HEK293 (cell line): ENCODE results near the gene TEX2.

Source experiments
- BCL6B ChIP-seq: fragments of 450-650 bp; formaldehyde crosslinking; IDR thresholded peaks from 2 replicates; pipeline ENCODE4 v1.5.1; 2017; ENCODE audit warnings: missing biosample characterization, missing genetic modification characterization
- GLIS2 ChIP-seq: fragments of 450-650 bp; formaldehyde crosslinking; IDR thresholded peaks from 2 replicates; pipeline ENCODE4 v1.5.1; 2016; ENCODE audit warnings: missing biosample characterization, missing genetic modification characterization
- HOXC10 ChIP-seq: sonication (generic); formaldehyde crosslinking; IDR thresholded peaks from 2 replicates; pipeline ENCODE4 v1.8.1; 2023; ENCODE audit warnings: mild to moderate bottlenecking, missing genetic modification reagents
- INSM2 ChIP-seq: fragments of 450-650 bp; formaldehyde crosslinking; IDR thresholded peaks from 2 replicates; pipeline ENCODE4 v1.5.1; 2016; ENCODE audit warnings: missing biosample characterization, missing genetic modification characterization
- KLF16 ChIP-seq: fragments of 450-650 bp; formaldehyde crosslinking; IDR thresholded peaks from 2 replicates; pipeline ENCODE4 v1.5.1; 2017; ENCODE audit warnings: missing biosample characterization, missing genetic modification characterization
- MEIS1 ChIP-seq: sonication (generic); formaldehyde crosslinking; IDR thresholded peaks from 2 replicates; pipeline ENCODE4 v1.8.1; 2022; ENCODE audit warnings: missing genetic modification reagents, mild to moderate bottlenecking, borderline replicate concordance
- MZF1 ChIP-seq: fragments of 450-650 bp; formaldehyde crosslinking; IDR thresholded peaks from 2 replicates; pipeline ENCODE4 v1.5.1; 2017; ENCODE audit warnings: missing biosample characterization, missing genetic modification characterization, borderline replicate concordance
- PRDM1 ChIP-seq: fragments of 450-650 bp; formaldehyde crosslinking; IDR thresholded peaks from 2 replicates; pipeline ENCODE4; 2016; ENCODE audit warnings: missing biosample characterization, missing genetic modification characterization
- SETDB1 ChIP-seq: IDR thresholded peaks from one replicate; pipeline ENCODE4 v1.6.1; 2017; ENCODE audit warnings: mild to moderate bottlenecking, low read length, moderate library complexity, mixed read lengths; ENCODE audit not compliant: insufficient read length
- SP2 ChIP-seq: fragments of 450-650 bp; formaldehyde crosslinking; IDR thresholded peaks from 2 replicates; pipeline ENCODE4 v1.5.1; 2016; ENCODE audit warnings: missing biosample characterization, missing genetic modification characterization
- ZBTB11 ChIP-seq: fragments of 450-650 bp; formaldehyde crosslinking; conservative IDR thresholded peaks from 2 replicates; pipeline ENCODE4 v1.5.1; 2016; ENCODE audit warnings: low read depth, missing biosample characterization, missing genetic modification characterization
- ZBTB21 ChIP-seq: fragments of 450-650 bp; formaldehyde crosslinking; IDR thresholded peaks from 2 replicates; pipeline ENCODE4 v1.5.1; 2017; ENCODE audit warnings: missing biosample characterization, missing genetic modification characterization
- ZBTB26 ChIP-seq: fragments of 450-650 bp; formaldehyde crosslinking; optimal IDR thresholded peaks from 2 replicates; pipeline ENCODE3; 2016; ENCODE audit warnings: missing biosample characterization, mild to moderate bottlenecking, missing genetic modification characterization
- ZBTB44 ChIP-seq: fragments of 450-650 bp; IDR thresholded peaks from 2 replicates; pipeline ENCODE4 v1.5.1; 2018; ENCODE audit warnings: missing biosample characterization, mild to moderate bottlenecking, missing genetic modification characterization
- ZBTB7A ChIP-seq: fragments of 450-650 bp; formaldehyde crosslinking; IDR thresholded peaks from 2 replicates; pipeline ENCODE4 v1.5.1; 2016; ENCODE audit warnings: low read depth, missing biosample characterization, missing genetic modification characterization
- ZFP37 ChIP-seq: fragments of 450-650 bp; formaldehyde crosslinking; IDR thresholded peaks from 2 replicates; pipeline ENCODE4 v1.5.1; 2016; ENCODE audit warnings: missing biosample characterization, missing genetic modification characterization
- ZFP41 ChIP-seq: fragments of 450-650 bp; formaldehyde crosslinking; IDR thresholded peaks from 2 replicates; pipeline ENCODE4 v1.5.1; 2016; ENCODE audit warnings: missing biosample characterization, missing genetic modification characterization, borderline replicate concordance
- ZNF140 ChIP-seq: fragments of 450-650 bp; formaldehyde crosslinking; IDR thresholded peaks from 2 replicates; pipeline ENCODE4 v1.5.1; 2016; ENCODE audit warnings: missing biosample characterization, missing genetic modification characterization
- ZNF280C ChIP-seq: fragments of 450-650 bp; formaldehyde crosslinking; IDR thresholded peaks from 2 replicates; pipeline ENCODE4 v1.5.1; 2016; ENCODE audit warnings: missing biosample characterization, missing genetic modification characterization
- ZNF335 ChIP-seq: fragments of 450-650 bp; formaldehyde crosslinking; conservative IDR thresholded peaks from 2 replicates; pipeline ENCODE4 v1.5.1; 2016; ENCODE audit warnings: missing biosample characterization, missing genetic modification characterization
- ZNF416 ChIP-seq: fragments of 450-650 bp; formaldehyde crosslinking; IDR thresholded peaks from 2 replicates; pipeline ENCODE4 v1.5.1; 2016; ENCODE audit warnings: missing biosample characterization, missing genetic modification characterization
- ZNF544 ChIP-seq: fragments of 450-650 bp; formaldehyde crosslinking; IDR thresholded peaks from 2 replicates; pipeline ENCODE4 v1.5.0; 2017; ENCODE audit warnings: missing biosample characterization, missing genetic modification characterization
- ZNF549 ChIP-seq: fragments of 450-650 bp; IDR thresholded peaks from 2 replicates; pipeline ENCODE4 v1.5.1; 2018; ENCODE audit warnings: missing biosample characterization, missing genetic modification characterization, mild to moderate bottlenecking, inconsistent platforms, moderate library complexity
- ZNF621 ChIP-seq: fragments of 450-650 bp; formaldehyde crosslinking; IDR thresholded peaks from 2 replicates; pipeline ENCODE4 v1.5.1; 2017; ENCODE audit warnings: missing biosample characterization, missing genetic modification characterization
- ZNF658 ChIP-seq: fragments of 450-650 bp; formaldehyde crosslinking; IDR thresholded peaks from 2 replicates; pipeline ENCODE4; 2016; ENCODE audit warnings: missing biosample characterization, missing genetic modification characterization
- ZNF776 ChIP-seq: fragments of 450-650 bp; formaldehyde crosslinking; IDR thresholded peaks from 2 replicates; pipeline ENCODE4 v1.5.0; 2017; ENCODE audit warnings: missing biosample characterization, missing genetic modification characterization, borderline replicate concordance
- ZNF843 ChIP-seq: fragments of 450-650 bp; formaldehyde crosslinking; IDR thresholded peaks from 2 replicates; pipeline ENCODE4 v1.5.1; 2016; ENCODE audit warnings: missing biosample characterization, missing genetic modification characterization
- ZSCAN23 ChIP-seq: fragments of 450-650 bp; formaldehyde crosslinking; IDR thresholded peaks from 2 replicates; pipeline ENCODE4 v1.5.1; 2016; ENCODE audit warnings: missing biosample characterization, missing genetic modification characterization

TEX2 gene

GRCh38 chr17:64129765-64130558 lies 133.1 kb downstream of the TEX2 start, which contains the start of gene ERN1 (continued):
- TF ChIP-seq ZBTB11 (peak; percentile 66), ZNF658 (no peak), PRDM1 (tag by site-specific recombination) (no peak), MZF1 (tag by site-specific recombination) (no peak), ZNF843 (tag by site-specific recombination) (no peak), ZNF544 (tag by site-specific recombination) (no peak), ZNF549 (tag by site-specific recombination) (no peak), GLIS2 (peak; percentile 8; the same call in 1 of the 2 replicates), ZNF416 (tag by site-specific recombination) (no peak), ZNF335 (no peak), ZNF140 (tag by site-specific recombination) (no peak), ZSCAN23 (tag by site-specific recombination) (no peak), ZBTB26 (tag by site-specific recombination) (peak; percentile 50), ZFP41 (tag by site-specific recombination) (no peak), ZBTB7A (tag by site-specific recombination) (no peak), INSM2 (no peak), ZNF621 (tag by site-specific recombination) (no peak), SETDB1 (no peak), HOXC10 (CRISPR knock-in tag) (no peak), ZNF280C (tag by site-specific recombination) (no peak), ZNF776 (tag by site-specific recombination) (no peak), KLF16 (tag by site-specific recombination) (0 out of 2 replicates have a peak, but pooled peaks have one; percentile 21), BCL6B (no peak), SP2 (tag by site-specific recombination) (peak; percentile 73), ZBTB44 (tag by site-specific recombination) (no peak), ZFP37 (tag by site-specific recombination) (no peak), MEIS1 (CRISPR knock-in tag) (no peak), ZBTB21 (no peak)
